Stimulated activated CD8-positive, alpha-beta memory T cell treated with anti-CD3 and anti-CD28 coated beads, Interleukin-12 subunit alpha, Interleukin-12 subunit beta, amount 100 ng/mL, for 24 hours (primary cell): ENCODE data around the gene SCN4B.

Experiments
- DNase-seq: peaks from one replicate; pipeline ENCODE4 v3.0.0-alpha.2; 2020; ENCODE audit errors: extremely low read depth

SCN4B gene

GRCh38 chr11:118099838-118100556, 52.6 kb downstream of the SCN4B start:
- DNase-seq: no peak

GRCh38 chr11:118098996-118099837, 53.4 kb downstream of the SCN4B start:
- no peak for DNase-seq

- DNase-seq: no peak
These were observed 56.7 kb downstream of the SCN4B start for GRCh38 chr11:118095967-118096367.

GRCh38 chr11:118095493-118095892, 57.1 kb downstream of the SCN4B start:
- DNase-seq: no peak

- no peak for DNase-seq
These were observed 59.6 kb downstream of the SCN4B start for GRCh38 chr11:118092907-118093571.

GRCh38 chr11:118091690-118092089, 60.9 kb downstream of the SCN4B start:
- no peak for DNase-seq

GRCh38 chr11:118090545-118091162, 62.0 kb downstream of the SCN4B start:
- no peak for DNase-seq

GRCh38 chr11:118088531-118088930, 64.1 kb downstream of the SCN4B start:
- no peak for DNase-seq

GRCh38 chr11:118087931-118088330, 64.7 kb downstream of the SCN4B start:
- DNase-seq: no peak

GRCh38 chr11:118086913-118087768, 65.5 kb downstream of the SCN4B start, which contains the start of gene SMIM35:
Gene SMIM35 (minus strand): TSS chr11:118086963. CDS start chr11:118086757, 206 bp downstream.
- DNase-seq: no peak

GRCh38 chr11:118084656-118085055, 68.0 kb downstream of the SCN4B start:
- no peak for DNase-seq

GRCh38 chr11:118084247-118084646, 68.4 kb downstream of the SCN4B start:
- DNase-seq: no peak
